ENCODE measurements around the gene LRCH1. TPM values are rescaled to one million over a fixed set of nuclear protein-coding genes. Genes with fewer than 3 reads are reported as not detected.

Gene LRCH1
- total and polyA plus RNA-seq, 2 experiments from 2014 or later: 3.9 to 9.2 TPM

- TF ChIP-seq JUNB (IDR thresholded peaks at IDR 0.05; ENCODE audit: unreplicated experiment) (no peak), REST (IDR thresholded peaks at IDR 0.05; ENCODE audit: unreplicated experiment) (no peak)
These were observed 19.1 kb downstream of the LRCH1 start (continued) for GRCh38 chr13:46571909-46572595.

GRCh38 chr13:46572752-46573431 is 19.9 kb downstream of the LRCH1 start:
- Histone ChIP-seq H3K4me3 (no peak overlapping the region), H3K27me3 (ENCODE audit: insufficient read depth) (no peaks in the 10 kb centered on the region), H4K20me1 (replicated peaks; ENCODE audit: insufficient read depth) (peaks cover 20% of the 10 kb centered on the region; the same call in 1 of the 2 replicates), H3K4me1 (ENCODE audit: insufficient read depth) (peaks cover 4% of the 10 kb centered on the region; the same call in 1 of the 2 replicates), H3K9me2 (ENCODE audit: insufficient read depth) (no peaks in the 10 kb centered on the region), H3K36me3 (ENCODE audit: insufficient read depth) (no peaks in the 10 kb centered on the region), H3K79me2 (replicated peaks; ENCODE audit: insufficient read depth) (peaks cover 56% of the 10 kb centered on the region), H3K4me2 (no peak overlapping the region), H3F3A (replicated peaks; ENCODE audit: low read depth) (no peaks in the 10 kb centered on the region), H2AFZ (no peak overlapping the region), H3K27ac (ENCODE audit: low read depth) (no peak overlapping the region)
- DNase-seq (ENCODE audit: low spot score) (no peak), ATAC-seq (no peak)
- no peaks in the 10 kb centered on the region for H3K27me3 Mint-ChIP-seq (ENCODE audit: insufficient read depth, low read depth, poor library complexity)
- no peaks in the 10 kb centered on the region for H3K36me3 Mint-ChIP-seq (ENCODE audit: low read depth)
- peaks cover 27% of the 10 kb centered on the region for H3K4me1 Mint-ChIP-seq
- no peak overlapping the region for H3K27ac Mint-ChIP-seq
- TF ChIP-seq CREB1 (CRISPR knock-in tag; IDR thresholded peaks at IDR 0.05; ENCODE audit: low read depth): no peak
- no peak for TF ChIP-seq EZH2phosphoT487 (IDR thresholded peaks at IDR 0.05; ENCODE audit: unreplicated experiment)
- TF ChIP-seq NANOG (IDR thresholded peaks at IDR 0.05; ENCODE audit: borderline replicate concordance): no peak
- no peak for TF ChIP-seq ETS1 (IDR thresholded peaks at IDR 0.05)
- no peak for TF ChIP-seq ZNF331 (CRISPR knock-in tag; IDR thresholded peaks at IDR 0.05; ENCODE audit: low read depth)
- no peak for TF ChIP-seq ZNF462 (CRISPR knock-in tag; IDR thresholded peaks at IDR 0.05)
- TF ChIP-seq EZH2 (IDR thresholded peaks at IDR 0.05; ENCODE audit: low read depth, unreplicated experiment): no peak
- TF ChIP-seq JUNB (IDR thresholded peaks at IDR 0.05; ENCODE audit: unreplicated experiment): no peak
- H3K4me3 Mint-ChIP-seq: no peak overlapping the region
- H3K9me3 Mint-ChIP-seq: no peaks in the 10 kb centered on the region; the same call in 2 of the 3 replicates
